SJSA1 (cell line): ENCODE data around the gene ZNF175. TPM values are rescaled to one million over a fixed set of nuclear protein-coding genes. Genes with fewer than 3 reads are reported as not detected.

Source experiments
- DNase-seq, 2 experiments: peaks; one replicate each; pipeline ENCODE4 v3.0.0-alpha.2; 2015 to 2020; ENCODE audit warnings: low spot score in 2 of 2, low read depth in 1 of 2
- H3K27ac ChIP-seq: fragments of 250-450 bp; sonication (Bioruptor Pico); 2 replicates; pipeline ENCODE4 v1.5.1; 2020; ENCODE audit warnings: mild to moderate bottlenecking, moderate library complexity
- H3K27me3 ChIP-seq: fragments of 250-450 bp; sonication (Bioruptor Pico); replicated peaks from 2 replicates; pipeline ENCODE4 v1.5.1; 2020; ENCODE audit warnings: mild to moderate bottlenecking, moderate library complexity
- H3K36me3 ChIP-seq: fragments of 250-450 bp; sonication (Bioruptor Pico); 2 replicates; pipeline ENCODE4 v1.5.1; 2020; ENCODE audit warnings: mild to moderate bottlenecking
- H3K4me1 ChIP-seq: fragments of 250-450 bp; sonication (Bioruptor Pico); replicated peaks from 2 replicates; pipeline ENCODE4 v1.6.1; 2021; ENCODE audit warnings: mild to moderate bottlenecking
- H3K4me3 ChIP-seq: fragments of 250-450 bp; sonication (Bioruptor Pico); 2 replicates; pipeline ENCODE4 v1.5.1; 2020; ENCODE audit warnings: mild to moderate bottlenecking
- H3K9me3 ChIP-seq: fragments of 250-450 bp; sonication (Bioruptor Pico); replicated peaks from 2 replicates; pipeline ENCODE4 v1.5.1; 2020; ENCODE audit warnings: mild to moderate bottlenecking
- total RNA-seq: library from RNA; depleted of rRNA; stranded (reverse); fragments of >200 nt; shearing (Covaris generic); gene quantifications from 2 replicates; pipeline ENCODE4 v1.2.3, GENCODE V29; 2014

Gene ZNF175
- total RNA-seq, 1 experiment from 2014 or later: 2.6 TPM

DNA sequence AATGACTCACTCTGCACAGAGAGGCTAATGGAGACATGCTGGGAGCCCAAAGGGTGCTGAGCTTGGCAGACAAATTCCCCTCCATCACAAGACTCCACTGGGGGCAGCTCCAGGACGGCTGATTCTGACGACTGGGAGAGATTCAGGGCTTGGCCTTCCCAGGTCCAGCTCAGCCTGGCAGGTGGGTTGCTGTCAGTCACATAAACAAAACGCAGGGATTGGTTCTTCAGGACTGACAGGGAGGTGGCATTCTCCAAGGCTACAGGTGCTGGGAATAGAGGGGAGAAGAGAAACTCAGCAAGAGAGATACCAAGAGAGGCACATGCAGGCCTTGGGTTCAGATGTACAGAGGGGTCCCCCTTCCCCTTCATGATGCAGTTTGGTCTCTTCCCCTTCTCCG lies 10.7 kb upstream of the ZNF175 start:
- Histone ChIP-seq H3K4me3 (no peak overlapping the region), H3K27me3 (no peaks in the 10 kb centered on the region), H3K4me1 (no peaks in the 10 kb centered on the region), H3K36me3 (no peaks in the 10 kb centered on the region), H3K9me3 (no peaks in the 10 kb centered on the region), H3K27ac (no peak overlapping the region)
- no peak for DNase-seq

DNA sequence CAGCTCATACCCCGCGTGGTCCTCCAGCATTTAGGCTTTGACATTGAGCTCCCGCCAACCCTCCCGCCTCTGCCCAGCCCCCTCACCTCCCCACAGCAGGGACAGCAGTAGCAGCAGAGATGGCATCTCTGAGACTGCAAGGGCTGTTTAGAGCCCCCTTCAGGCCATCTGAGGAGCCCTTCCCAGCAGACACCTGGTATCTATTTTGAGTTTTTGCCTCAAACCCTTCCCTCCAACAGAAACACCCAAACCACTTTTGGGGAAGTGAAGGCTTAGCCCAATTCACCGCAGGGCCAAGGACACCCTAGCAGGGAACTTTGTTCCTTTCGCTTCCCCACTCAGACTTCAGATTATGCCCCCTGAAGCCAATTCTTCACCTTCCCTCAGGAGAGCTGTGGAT lies 6.3 kb upstream of the ZNF175 start:
- Histone ChIP-seq H3K27me3 (no peaks in the 10 kb centered on the region), H3K27ac (no peak overlapping the region)

GRCh38 chr19:51565583-51565982 lies 5.5 kb upstream of the ZNF175 start:
- DNase-seq: no peak
- no peaks in the 10 kb centered on the region for H3K27me3 ChIP-seq
- no peak overlapping the region for H3K27ac ChIP-seq

More for the DNA sequence above, 6.3 kb upstream of the ZNF175 start:
- no peak for DNase-seq
- Histone ChIP-seq H3K9me3 (no peaks in the 10 kb centered on the region), H3K36me3 (no peaks in the 10 kb centered on the region), H3K4me3 (no peak overlapping the region), H3K4me1 (no peaks in the 10 kb centered on the region)

GRCh38 chr19:51566489-51567100 lies 4.5 kb upstream of the ZNF175 start:
- no peaks in the 10 kb centered on the region for H3K36me3 ChIP-seq
- no peaks in the 10 kb centered on the region for H3K27me3 ChIP-seq

More at GRCh38 chr19:51565583-51565982, 5.5 kb upstream of the ZNF175 start:
- Histone ChIP-seq H3K4me3 (no peak overlapping the region), H3K9me3 (no peaks in the 10 kb centered on the region), H3K36me3 (no peaks in the 10 kb centered on the region), H3K4me1 (no peaks in the 10 kb centered on the region)

DNA sequence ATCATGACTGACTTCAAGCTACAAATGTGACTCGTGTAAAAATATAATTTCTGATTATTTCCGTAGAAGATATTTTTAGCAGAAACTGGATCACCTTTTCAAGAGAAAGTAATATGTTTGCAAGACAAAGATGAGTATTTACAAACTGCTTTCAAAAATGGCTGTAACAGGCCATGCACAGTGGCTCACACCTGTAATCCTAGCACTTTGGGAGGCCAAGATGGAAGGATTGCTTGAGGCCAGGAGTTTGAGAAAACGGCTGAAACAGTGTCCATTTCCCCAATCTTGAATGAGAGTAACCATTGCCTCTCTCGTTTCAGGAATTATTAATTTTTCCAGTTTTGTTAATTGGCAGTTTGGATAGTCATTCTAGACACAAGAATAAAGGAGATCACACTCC lies 3.5 kb upstream of the ZNF175 start:
- Histone ChIP-seq H3K27me3 (no peaks in the 10 kb centered on the region), H3K27ac (no peak overlapping the region), H3K4me1 (peaks cover 12% of the 10 kb centered on the region), H3K4me3 (no peak overlapping the region), H3K9me3 (no peaks in the 10 kb centered on the region), H3K36me3 (no peaks in the 10 kb centered on the region)
- DNase-seq: no peak

More at GRCh38 chr19:51566489-51567100, 4.5 kb upstream of the ZNF175 start:
- Histone ChIP-seq H3K4me1 (peaks cover 2% of the 10 kb centered on the region), H3K4me3 (no peak overlapping the region), H3K9me3 (no peaks in the 10 kb centered on the region), H3K27ac (no peak overlapping the region)
- DNase-seq: no peak

GRCh38 chr19:51568456-51568855 lies 2.6 kb upstream of the ZNF175 start:
- no peak for DNase-seq
- Histone ChIP-seq H3K4me3 (no peak overlapping the region), H3K9me3 (no peaks in the 10 kb centered on the region), H3K27ac (no peak overlapping the region), H3K4me1 (peaks cover 15% of the 10 kb centered on the region), H3K27me3 (no peaks in the 10 kb centered on the region), H3K36me3 (peaks cover 4% of the 10 kb centered on the region)

DNA sequence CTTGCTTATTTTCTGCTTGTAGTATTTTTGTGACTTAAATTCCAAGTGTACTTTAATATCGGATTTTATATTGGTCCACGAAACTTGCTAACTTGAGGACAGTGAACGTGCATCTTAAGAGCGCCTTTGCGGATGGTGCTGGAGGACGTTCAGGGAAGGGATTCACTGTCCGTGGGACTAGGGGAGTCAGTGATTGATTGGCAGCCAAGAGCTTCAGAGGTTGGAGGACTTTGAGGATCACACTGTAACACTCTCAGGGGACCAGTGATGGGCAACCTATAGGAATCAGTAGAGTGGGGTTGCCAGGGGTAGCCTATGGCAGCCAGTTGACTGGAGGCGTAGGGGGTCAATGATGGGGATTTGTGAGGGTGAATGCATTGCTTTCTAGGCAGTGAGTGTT lies 516 bp downstream of the ZNF175 start:
- Histone ChIP-seq H3K9me3 (no peaks in the 10 kb centered on the region), H3K27me3 (no peaks in the 10 kb centered on the region), H3K4me3 (peak overlapping the region; percentile 46), H3K36me3 (peaks cover 23% of the 10 kb centered on the region), H3K27ac (0 out of 2 replicates have a peak overlapping the region, but pooled peaks have one; percentile 12), H3K4me1 (peaks cover 15% of the 10 kb centered on the region)
- DNase-seq: peak in 1 of 2 experiments; percentile 26

GRCh38 chr19:51572410-51572809 lies 1.3 kb downstream of the ZNF175 start:
- no peak overlapping the region for H3K27ac ChIP-seq
- H3K4me3 ChIP-seq: no peak overlapping the region
- peaks cover 15% of the 10 kb centered on the region for H3K4me1 ChIP-seq
- no peaks in the 10 kb centered on the region for H3K9me3 ChIP-seq
- H3K36me3 ChIP-seq: peaks cover 31% of the 10 kb centered on the region
- DNase-seq: no peak
- H3K27me3 ChIP-seq: no peaks in the 10 kb centered on the region

GRCh38 chr19:51572908-51573307 lies 1.8 kb downstream of the ZNF175 start:
- H3K27me3 ChIP-seq: no peaks in the 10 kb centered on the region
- H3K27ac ChIP-seq: no peak overlapping the region
- no peaks in the 10 kb centered on the region for H3K9me3 ChIP-seq
- H3K4me1 ChIP-seq: peaks cover 15% of the 10 kb centered on the region
- H3K4me3 ChIP-seq: no peak overlapping the region
- peaks cover 33% of the 10 kb centered on the region for H3K36me3 ChIP-seq
- DNase-seq: no peak

DNA sequence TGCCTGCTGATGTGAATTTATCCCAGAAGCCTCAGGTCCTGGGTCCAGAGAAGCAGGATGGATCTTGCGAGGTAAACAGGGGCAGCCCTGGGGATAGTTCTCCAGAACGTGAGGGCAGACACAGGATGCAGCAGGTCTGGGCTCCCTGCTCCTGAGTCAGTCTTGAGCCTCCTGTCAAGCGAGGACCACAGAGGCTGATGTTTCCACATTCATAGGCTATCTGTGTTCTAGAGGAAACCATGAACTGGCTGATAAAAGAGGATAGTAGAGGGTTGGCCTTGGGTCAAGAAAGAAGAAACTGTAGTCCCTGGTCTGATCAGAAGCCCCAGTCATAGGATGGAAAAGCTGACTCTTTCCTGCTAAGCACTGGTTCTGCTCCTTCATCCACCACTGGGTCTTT lies 2.2 kb downstream of the ZNF175 start:
- Histone ChIP-seq H3K27ac (no peak overlapping the region), H3K36me3 (peaks cover 37% of the 10 kb centered on the region), H3K9me3 (no peaks in the 10 kb centered on the region), H3K27me3 (no peaks in the 10 kb centered on the region), H3K4me3 (no peak overlapping the region), H3K4me1 (peaks cover 15% of the 10 kb centered on the region)
- DNase-seq: no peak

- H3K4me3 ChIP-seq: no peak overlapping the region
- no peaks in the 10 kb centered on the region for H3K27me3 ChIP-seq
- H3K4me1 ChIP-seq: peaks cover 10% of the 10 kb centered on the region
- DNase-seq: no peak
- no peaks in the 10 kb centered on the region for H3K9me3 ChIP-seq
- H3K27ac ChIP-seq: no peak overlapping the region
- H3K36me3 ChIP-seq: peaks cover 48% of the 10 kb centered on the region
Measured at GRCh38 chr19:51576850-51577249, 5.8 kb downstream of the ZNF175 start.

DNA sequence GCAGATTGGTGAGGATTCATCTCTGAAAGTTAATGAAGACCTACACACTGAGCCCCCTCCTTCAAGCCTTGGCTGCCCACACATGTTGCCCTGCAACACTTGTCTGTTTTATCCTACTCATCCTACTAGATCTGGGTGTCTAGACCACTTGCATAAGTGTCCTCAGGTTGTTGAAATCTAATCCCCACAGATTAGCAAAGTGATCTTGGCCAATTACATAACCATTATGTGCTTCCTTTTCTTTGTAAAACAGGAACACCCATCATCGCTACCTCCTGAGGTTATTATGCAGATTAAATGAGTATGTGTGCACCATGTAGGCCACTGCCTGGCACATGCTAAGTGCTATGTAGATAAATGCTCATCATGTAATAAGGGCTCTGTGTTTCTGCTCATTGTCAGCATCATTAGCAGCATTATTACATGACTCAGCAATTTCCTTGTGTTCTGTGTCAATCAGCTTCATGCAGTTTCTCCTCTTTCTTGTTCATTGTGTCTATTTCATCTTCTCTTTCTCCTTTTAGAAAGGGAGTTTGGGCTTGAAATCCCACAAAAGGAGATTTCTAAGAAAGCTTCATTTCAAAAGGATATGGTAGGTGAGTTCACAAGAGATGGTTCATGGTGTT lies 15.1 kb downstream of the ZNF175 start:
- H3K27ac ChIP-seq: no peak overlapping the region

GRCh38 chr19:51586799-51587198 lies 15.7 kb downstream of the ZNF175 start:
- Histone ChIP-seq H3K36me3 (peaks cover 71% of the 10 kb centered on the region), H3K27ac (no peak overlapping the region), H3K4me1 (no peaks in the 10 kb centered on the region), H3K27me3 (no peaks in the 10 kb centered on the region), H3K9me3 (peaks cover 15% of the 10 kb centered on the region), H3K4me3 (no peak overlapping the region)
- no peak for DNase-seq

More for the DNA sequence above, 15.1 kb downstream of the ZNF175 start:
- Histone ChIP-seq H3K4me1 (no peaks in the 10 kb centered on the region), H3K27me3 (no peaks in the 10 kb centered on the region), H3K9me3 (peaks cover 15% of the 10 kb centered on the region), H3K36me3 (peaks cover 77% of the 10 kb centered on the region), H3K4me3 (no peak overlapping the region)
- DNase-seq: no peak

- Histone ChIP-seq H3K9me3 (peaks cover 15% of the 10 kb centered on the region), H3K27ac (no peak overlapping the region), H3K4me1 (no peaks in the 10 kb centered on the region), H3K4me3 (no peak overlapping the region), H3K36me3 (peaks cover 64% of the 10 kb centered on the region), H3K27me3 (no peaks in the 10 kb centered on the region)
- DNase-seq: no peak
Measured at GRCh38 chr19:51587264-51588191, 16.4 kb downstream of the ZNF175 start.
